A673 (cell line): Measurements from ENCODE around the gene SCARB1.

Experiments
- EZH2 ChIP-seq: fragments of 200-600 bp; sonication (generic); IDR thresholded peaks from 2 replicates; pipeline ENCODE4 v1.6.1; 2017; ENCODE audit warnings: borderline replicate concordance, low read depth, mild to moderate bottlenecking, mixed read lengths, antibody characterized with exemption, low read length; ENCODE audit not compliant: poor library complexity, severe bottlenecking
- TF ChIP-seq, protein P1 (sequence below): fragments of 300-800, 200-600 bp; sonication (generic); conservative IDR thresholded peaks from 2 replicates; pipeline ENCODE4 v1.5.1; 2017; ENCODE audit warnings: low read depth, mild to moderate bottlenecking, antibody characterized with exemption, low read length, moderate library complexity, mixed read lengths

DNA sequence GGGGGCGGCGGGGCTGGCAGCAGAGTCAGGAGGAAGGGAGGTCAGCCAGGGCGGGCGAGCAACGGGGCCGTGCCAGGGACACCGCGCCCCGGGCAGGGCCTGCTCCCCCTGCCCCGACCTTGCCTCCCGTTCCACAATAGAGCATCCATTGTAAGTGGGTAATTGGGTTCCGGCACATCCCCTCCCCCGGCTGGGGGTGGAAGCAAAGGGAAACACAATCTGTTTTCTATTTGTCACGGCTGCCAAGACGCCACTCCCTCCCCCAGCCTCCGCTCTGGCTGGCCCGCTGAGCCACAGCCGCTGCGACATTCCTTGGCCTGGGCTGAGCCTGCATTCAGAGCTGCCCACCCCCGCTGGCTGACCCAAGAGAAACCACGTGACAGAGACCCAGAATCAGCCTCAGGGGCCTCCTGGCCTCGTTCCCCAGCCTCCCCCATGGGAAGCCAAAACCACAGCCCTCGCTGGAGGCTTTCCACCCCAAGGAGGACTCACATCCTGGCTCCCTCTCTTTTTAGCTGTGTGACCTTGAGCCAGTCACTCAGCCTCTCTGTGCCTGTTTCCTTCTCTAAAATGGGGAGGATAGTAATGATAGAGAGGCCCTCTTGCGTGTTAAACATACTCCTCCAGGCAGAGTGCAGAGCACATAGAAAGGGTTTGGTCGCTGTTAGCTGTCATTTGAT is 117.6 kb downstream of the SCARB1 start:
- no peak for TF ChIP-seq EZH2
- TF ChIP-seq, protein P1, sequence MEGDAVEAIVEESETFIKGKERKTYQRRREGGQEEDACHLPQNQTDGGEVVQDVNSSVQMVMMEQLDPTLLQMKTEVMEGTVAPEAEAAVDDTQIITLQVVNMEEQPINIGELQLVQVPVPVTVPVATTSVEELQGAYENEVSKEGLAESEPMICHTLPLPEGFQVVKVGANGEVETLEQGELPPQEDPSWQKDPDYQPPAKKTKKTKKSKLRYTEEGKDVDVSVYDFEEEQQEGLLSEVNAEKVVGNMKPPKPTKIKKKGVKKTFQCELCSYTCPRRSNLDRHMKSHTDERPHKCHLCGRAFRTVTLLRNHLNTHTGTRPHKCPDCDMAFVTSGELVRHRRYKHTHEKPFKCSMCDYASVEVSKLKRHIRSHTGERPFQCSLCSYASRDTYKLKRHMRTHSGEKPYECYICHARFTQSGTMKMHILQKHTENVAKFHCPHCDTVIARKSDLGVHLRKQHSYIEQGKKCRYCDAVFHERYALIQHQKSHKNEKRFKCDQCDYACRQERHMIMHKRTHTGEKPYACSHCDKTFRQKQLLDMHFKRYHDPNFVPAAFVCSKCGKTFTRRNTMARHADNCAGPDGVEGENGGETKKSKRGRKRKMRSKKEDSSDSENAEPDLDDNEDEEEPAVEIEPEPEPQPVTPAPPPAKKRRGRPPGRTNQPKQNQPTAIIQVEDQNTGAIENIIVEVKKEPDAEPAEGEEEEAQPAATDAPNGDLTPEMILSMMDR = no peak
